ENCODE results near the gene ROR1.

The ROR1 gene

GRCh38 chr1:63861052-63861691 lies 87.4 kb downstream of the ROR1 start:
- DNase-seq: no peak

DNA sequence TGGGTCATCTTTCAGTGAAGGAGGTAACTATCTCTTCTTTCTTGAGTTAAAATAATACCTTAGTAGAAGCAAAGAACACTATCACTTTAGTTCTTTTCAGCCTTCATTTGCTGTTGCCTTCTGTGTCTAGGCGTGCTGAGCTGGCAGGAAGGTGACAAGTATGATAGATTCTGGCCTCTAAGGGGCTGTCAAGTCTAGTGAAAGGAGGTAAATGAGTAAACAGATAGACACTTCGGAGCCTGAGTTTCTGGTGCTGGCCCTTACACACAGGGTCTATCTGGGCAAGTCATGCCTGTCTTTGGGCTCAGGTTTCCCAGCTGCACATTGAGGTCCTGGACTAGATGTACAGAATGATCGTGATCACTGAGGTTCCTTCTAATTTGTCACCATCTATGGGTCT lies 89.3 kb downstream of the ROR1 start:
- DNase-seq: no peak

- DNase-seq: no peak
Observed at GRCh38 chr1:63864224-63864641, 90.4 kb downstream of the ROR1 start.

DNA sequence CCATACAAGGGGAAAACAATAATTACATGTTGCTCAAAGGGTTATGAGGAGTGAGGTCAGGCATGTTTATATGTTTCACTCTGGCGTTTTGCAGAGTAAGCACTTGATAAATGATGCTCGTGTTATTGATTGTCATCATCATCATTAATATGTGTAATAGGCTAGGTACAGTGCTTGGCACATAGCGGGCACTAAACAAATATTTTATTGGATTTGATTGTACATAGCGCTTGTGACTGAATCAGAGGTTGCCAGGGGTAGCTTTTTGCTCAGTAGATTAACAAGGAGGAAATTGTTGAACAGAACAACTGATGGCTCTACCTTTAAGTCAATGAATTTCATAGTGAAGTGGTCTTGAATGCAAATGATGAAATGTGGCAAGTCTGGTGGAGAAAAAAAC lies 91.7 kb downstream of the ROR1 start:
- DNase-seq: no peak

- no peak for DNase-seq
Observed at GRCh38 chr1:63866084-63866483, 92.3 kb downstream of the ROR1 start.

DNA sequence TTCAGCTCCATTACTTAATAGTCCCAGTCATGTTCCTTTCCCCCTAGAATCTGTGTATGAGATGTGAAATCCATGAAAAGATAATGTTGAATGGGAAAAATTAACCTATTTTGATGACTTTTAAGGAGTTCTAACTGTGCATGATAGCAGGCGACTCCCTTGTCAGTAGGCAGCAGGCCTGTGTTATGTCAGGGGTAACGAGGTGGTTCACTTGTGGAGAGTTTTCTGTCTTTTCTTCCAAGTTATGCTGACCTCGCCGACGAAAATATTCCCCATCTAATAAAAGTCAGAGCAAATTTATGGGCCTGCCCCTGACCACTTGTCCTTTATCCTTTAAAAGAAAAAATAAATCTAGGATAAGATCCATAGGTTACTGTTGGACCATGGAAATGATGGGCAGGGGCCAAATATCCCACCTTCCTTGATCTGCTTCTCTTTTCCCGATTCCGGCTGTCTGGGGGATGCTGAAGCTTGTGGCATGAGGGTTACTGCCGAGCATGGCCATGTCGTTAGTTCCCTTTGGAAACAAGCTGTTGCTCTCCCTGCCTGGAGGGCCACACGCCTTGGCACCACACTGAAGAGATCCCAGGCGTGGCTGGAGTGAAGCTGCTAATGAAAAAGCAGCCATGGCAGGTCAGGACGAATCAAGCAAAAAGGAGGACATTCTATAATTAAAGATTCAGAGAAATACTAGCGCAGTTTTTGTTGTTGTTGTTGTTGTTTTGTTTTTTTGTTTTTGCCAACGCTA lies 93.8 kb downstream of the ROR1 start:
- no peak for DNase-seq

GRCh38 chr1:63868268-63868781 lies 94.5 kb downstream of the ROR1 start:
- no peak for DNase-seq

GRCh38 chr1:63870152-63870551 lies 96.3 kb downstream of the ROR1 start:
- DNase-seq: no peak

DNA sequence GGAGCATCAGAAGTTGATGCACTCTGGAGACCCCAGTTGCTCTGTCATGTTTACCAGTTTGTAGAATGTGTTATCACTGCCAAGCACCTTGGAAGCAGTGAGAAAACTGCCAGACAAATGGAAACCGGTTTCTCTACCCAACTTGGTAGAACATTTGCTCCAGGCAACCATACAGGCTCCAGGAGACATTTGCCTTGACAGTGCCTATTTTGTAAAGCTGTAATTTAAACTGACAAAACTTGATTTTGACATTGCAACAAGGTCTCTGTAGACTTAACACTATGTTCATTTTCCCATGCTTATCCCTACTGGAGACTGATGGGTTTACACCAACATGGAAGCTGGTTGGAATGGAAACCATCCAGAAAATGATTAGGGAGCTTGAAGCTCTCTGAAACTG lies 97.6 kb downstream of the ROR1 start:
- no peak for DNase-seq

GRCh38 chr1:63873751-63874150 lies 99.9 kb downstream of the ROR1 start:
- no peak for DNase-seq

DNA sequence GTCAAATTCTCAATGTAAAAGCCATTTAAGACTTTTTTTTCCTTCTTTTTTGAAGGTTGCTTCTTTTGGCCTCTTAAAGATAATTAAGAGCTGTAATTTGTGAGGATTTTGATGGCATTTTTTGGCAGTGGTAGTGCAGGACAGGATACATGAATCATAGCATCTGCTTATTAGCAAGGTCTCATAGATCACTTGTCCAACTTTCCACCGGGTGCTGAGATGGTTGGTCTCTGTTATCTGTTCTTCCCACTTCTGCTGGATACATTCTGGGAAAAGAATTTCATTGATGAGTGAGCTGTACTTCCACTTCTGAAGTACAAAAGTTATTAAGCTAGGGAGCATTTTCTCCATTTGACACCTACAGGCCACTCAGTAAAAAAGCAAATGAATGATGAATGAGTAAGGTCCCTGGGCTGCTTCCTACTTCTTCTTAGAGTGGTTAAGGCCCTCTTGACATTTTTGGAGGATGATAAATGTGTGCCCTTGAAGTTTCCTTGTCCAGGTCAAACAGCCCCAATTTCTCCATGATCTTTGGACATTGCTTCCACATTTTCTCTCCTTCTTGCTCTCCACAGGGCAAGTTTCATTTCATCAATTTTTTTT lies 100.6 kb downstream of the ROR1 start:
- DNase-seq: no peak

- DNase-seq: no peak
Observed at GRCh38 chr1:63875636-63876035, 101.8 kb downstream of the ROR1 start.

GRCh38 chr1:63877021-63877767 lies 103.4 kb downstream of the ROR1 start:
- DNase-seq: no peak

DNA sequence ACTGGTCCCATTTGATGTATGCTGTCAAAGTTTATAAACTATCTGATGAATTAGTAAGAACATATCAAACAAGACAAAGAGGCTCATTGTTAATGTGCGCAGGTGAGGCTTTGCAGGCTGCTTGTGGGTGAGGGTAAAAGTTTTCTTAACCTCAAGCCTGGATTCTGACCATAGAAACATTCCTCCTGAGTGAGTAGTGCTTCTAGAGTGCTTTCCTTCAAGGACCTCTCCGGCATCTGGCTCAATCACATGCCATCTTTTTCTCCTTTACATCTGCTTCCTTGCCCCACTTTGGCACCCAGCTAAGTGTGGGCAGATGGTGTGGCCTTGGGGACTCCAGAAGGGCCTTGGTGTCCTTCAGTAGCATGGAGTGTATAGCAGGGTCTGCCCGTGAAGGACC lies 104.0 kb downstream of the ROR1 start:
- DNase-seq: no peak

DNA sequence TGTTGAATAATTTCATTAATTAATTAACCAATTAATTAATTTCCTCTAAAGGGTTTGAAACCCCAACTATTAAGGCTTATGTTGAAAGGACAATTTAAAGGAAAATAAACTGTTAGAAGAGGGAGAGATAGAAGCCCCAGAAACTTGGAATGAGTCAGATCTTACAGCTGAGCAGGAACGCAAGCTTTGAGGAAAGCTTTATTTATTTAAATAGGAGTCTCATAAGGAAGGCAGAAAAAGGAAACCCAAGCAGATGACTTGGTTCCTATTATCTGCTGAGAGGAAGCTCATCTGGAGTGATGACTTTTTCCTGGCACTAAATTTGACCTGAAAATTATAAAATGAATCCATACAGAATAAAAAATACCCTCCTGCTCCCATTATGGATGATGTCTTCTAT lies 105.1 kb downstream of the ROR1 start:
- no peak for DNase-seq

DNA sequence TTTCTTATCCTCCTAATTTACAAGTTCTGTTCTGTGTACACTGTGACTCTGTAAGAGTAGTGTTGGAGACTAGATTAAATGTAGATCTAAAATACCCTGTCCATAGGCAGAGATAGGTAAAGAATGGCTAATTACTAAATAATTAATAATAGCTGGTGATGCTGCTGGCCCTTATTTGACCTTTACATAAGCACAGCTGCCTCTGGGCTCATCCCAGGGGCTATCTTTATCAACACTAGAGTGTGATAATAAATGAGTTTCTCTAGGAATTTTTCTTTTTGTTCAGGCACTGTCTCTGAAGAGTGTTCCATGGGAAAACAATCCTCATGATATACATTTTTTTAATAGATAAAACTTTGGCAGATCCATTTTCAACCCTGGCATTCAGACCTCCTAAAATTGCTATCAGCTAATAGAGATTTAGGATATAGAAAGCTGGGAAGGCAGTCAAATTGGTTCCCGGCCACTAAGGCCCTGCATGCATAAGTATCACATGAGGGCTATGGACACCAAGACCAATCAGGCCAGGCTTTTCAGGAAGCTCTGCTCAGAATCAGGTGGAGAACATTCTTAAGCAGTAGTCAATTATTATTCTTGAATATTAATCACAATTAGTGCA lies 107.2 kb downstream of the ROR1 start:
- DNase-seq: no peak

DNA sequence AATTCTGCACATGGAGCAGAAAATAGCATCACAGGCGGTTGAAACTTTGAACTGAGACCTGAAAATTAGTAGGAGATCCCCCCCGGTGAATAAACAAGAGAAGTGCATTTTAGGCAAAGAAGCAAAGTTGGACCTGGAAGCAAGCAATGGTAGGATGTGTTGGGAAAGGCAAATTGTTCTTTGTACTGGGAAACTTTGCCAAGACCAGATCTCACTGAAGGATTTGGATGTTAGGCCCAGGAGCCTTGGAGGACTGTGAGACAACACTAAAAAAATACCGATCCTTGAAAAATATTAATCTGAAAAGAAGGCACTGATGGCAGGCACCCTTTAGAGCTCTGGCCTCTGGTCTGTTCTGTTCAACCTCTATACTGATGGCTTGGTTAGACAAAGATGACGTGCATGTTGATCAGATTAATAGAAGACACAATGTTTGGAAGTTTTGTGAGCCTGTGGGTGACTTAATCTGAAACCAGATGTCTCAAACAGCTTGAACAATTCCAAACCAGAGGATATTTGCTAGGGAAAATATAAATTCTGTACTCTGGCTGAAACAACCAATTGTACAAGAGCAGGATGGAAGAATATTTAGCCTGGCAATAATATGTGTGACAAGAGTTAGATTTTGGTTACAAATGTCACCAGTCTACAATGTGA lies 108.4 kb downstream of the ROR1 start:
- no peak for DNase-seq

GRCh38 chr1:63883494-63884235 lies 109.8 kb downstream of the ROR1 start:
- DNase-seq: no peak

DNA sequence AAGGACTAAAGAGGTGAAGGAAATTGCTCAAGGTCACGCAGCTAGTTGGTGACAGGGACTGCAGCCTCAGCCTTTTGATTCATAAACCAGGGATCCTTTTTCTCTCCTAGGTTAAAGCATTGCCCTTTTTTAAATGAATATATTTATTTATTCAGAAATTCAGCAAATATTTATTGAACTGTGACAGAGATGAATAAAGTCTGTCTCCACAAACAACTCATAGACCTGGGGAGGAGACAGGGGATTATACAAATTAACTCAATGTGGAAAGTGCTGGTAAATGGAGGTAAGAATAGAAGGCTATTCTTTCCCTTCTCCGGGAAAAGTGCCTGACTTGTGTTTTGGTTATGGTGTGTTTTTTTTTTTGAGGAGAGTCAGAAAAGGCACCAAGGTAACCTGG lies 110.7 kb downstream of the ROR1 start:
- DNase-seq: no peak

DNA sequence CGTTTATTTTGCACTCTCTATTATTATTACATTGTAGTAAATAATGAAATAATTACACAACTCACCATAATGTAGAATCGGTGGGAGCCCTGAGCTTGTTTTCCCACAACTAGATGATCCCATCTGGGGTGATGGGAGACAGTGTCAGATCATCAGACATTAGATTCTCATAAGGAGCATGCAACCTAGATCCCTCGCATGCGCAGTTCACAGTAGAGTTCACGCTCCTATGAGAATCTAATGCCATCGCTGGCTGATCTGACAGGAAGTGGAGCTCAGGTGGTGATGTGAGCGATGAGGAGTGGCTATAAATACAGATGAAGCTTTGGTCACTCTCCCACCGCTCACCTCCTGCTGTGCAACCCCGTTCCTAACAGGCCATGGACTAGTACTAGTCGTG lies 112.1 kb downstream of the ROR1 start:
- no peak for DNase-seq

GRCh38 chr1:63886340-63886739 lies 112.5 kb downstream of the ROR1 start:
- no peak for DNase-seq

DNA sequence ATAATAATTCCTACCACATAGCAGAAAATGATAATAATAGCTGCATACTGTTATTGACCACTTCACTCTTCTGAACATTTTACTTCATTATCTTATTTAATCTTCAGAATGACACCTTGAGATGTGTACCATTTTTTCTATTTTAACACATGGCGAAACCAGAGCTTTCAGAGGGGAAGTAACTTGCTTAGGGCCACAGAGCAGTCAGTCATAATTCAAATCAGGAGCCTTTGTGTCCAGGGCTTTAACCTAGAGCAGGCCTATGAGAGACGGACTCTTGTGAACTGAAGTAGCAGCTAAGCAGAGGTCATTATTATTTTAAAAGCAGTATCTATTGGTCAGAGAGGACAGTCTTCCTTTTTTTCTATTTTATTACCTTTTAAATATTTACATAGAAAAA lies 114.0 kb downstream of the ROR1 start:
- DNase-seq: no peak

Data from NCI-H2171 (cell line).